Vagina (tissue), 2 donors: ENCODE results near the gene PPFIBP1.

Experiments used
- POLR2A ChIP-seq, 2 donors: fragments of 450-650 bp; IDR thresholded peaks; one replicate each; pipeline ENCODE4 v1.6.1; 2017; ENCODE audit warnings: antibody characterized with exemption in 2 of 2, mild to moderate bottlenecking in 2 of 2, moderate library complexity in 2 of 2
- POLR2AphosphoS5 ChIP-seq, 2 donors: sonication (generic); formaldehyde crosslinking; IDR thresholded peaks; one replicate each; pipeline ENCODE4 v1.9.0; 2017; ENCODE audit warnings: antibody characterized with exemption in 2 of 2, mild to moderate bottlenecking in 2 of 2, low read depth in 1 of 2; ENCODE audit not compliant: insufficient read depth in 1 of 2
- TF ChIP-seq, protein P1 (sequence below), 3 experiments: fragments of 450-650 bp in 2 of 3; fragments of 200-600 bp in 1 of 3; sonication (generic) in 1 of 3; IDR thresholded peaks; one replicate each; pipeline ENCODE4 v1.5.1; 2017 to 2019; ENCODE audit warnings: antibody characterized with exemption in 3 of 3, mild to moderate bottlenecking in 2 of 3, moderate library complexity in 2 of 3

DNA sequence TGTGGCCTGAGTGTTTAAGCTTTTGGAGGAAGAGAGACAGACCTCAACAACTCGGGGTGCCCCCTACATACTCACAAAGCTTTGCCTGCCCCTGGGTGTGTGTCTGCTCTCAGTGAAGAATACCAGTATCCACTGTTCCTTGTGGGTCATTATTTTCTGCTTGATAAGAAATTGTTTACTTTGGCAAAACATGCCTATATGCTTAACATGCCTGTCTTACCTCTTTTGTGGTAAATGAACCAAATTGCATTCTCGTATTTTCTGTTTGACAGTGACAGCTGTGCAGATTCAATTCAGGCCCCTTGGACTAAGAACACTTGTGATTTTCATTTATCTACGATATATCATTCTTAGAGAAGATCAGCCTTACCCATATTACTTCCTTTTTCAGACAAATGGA lies 121.7 kb downstream of the PPFIBP1 start:
- TF ChIP-seq, protein P1, sequence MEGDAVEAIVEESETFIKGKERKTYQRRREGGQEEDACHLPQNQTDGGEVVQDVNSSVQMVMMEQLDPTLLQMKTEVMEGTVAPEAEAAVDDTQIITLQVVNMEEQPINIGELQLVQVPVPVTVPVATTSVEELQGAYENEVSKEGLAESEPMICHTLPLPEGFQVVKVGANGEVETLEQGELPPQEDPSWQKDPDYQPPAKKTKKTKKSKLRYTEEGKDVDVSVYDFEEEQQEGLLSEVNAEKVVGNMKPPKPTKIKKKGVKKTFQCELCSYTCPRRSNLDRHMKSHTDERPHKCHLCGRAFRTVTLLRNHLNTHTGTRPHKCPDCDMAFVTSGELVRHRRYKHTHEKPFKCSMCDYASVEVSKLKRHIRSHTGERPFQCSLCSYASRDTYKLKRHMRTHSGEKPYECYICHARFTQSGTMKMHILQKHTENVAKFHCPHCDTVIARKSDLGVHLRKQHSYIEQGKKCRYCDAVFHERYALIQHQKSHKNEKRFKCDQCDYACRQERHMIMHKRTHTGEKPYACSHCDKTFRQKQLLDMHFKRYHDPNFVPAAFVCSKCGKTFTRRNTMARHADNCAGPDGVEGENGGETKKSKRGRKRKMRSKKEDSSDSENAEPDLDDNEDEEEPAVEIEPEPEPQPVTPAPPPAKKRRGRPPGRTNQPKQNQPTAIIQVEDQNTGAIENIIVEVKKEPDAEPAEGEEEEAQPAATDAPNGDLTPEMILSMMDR (IDR thresholded peaks at IDR 0.05) = no peak
- TF ChIP-seq POLR2A (IDR thresholded peaks at IDR 0.05) = no peak
- no peak for TF ChIP-seq POLR2AphosphoS5 (IDR thresholded peaks at IDR 0.05; ENCODE audit: insufficient read depth in 1 of 2, low read depth in 1 of 2)
